ENCODE results near the gene CREBZF.
A peak's percentile ranks its signal among the peaks of the same experiment; 100 is the strongest.

The CREBZF gene

GRCh38 chr11:85699957-85700741, 35.2 kb upstream of the CREBZF start:
- TF ChIP-seq ZFX (IDR thresholded peaks at IDR 0.05) (no peak), CTCF (conservative IDR thresholded peaks at IDR 0.05) (no peak)
- no peak overlapping the region for H3K27ac ChIP-seq

- TF ChIP-seq CTCF (conservative IDR thresholded peaks at IDR 0.05) (no peak), ZFX (IDR thresholded peaks at IDR 0.05) (no peak)
- no peak overlapping the region for H3K27ac ChIP-seq
These were observed 33.3 kb upstream of the CREBZF start for GRCh38 chr11:85698195-85698594.

GRCh38 chr11:85697747-85698146, 32.8 kb upstream of the CREBZF start:
- H3K27ac ChIP-seq, result no peak overlapping the region
- TF ChIP-seq ZFX (IDR thresholded peaks at IDR 0.05), result no peak
- TF ChIP-seq CTCF (conservative IDR thresholded peaks at IDR 0.05), result no peak

GRCh38 chr11:85695546-85695945, 30.6 kb upstream of the CREBZF start:
- no peak for TF ChIP-seq CTCF (conservative IDR thresholded peaks at IDR 0.05)
- no peak for TF ChIP-seq ZFX (IDR thresholded peaks at IDR 0.05)
- no peak overlapping the region for H3K27ac ChIP-seq

GRCh38 chr11:85694385-85694980, 29.6 kb upstream of the CREBZF start:
- TF ChIP-seq CTCF (conservative IDR thresholded peaks at IDR 0.05) (peak; percentile 84), ZFX (IDR thresholded peaks at IDR 0.05) (no peak)
- no peak overlapping the region for H3K27ac ChIP-seq

GRCh38 chr11:85685820-85686459, 21.0 kb upstream of the CREBZF start, which contains the start of gene CCDC89:
TSS of gene CCDC89 (minus strand) at chr11:85686195. CDS start at chr11:85686130, 65 bp downstream.
- TF ChIP-seq CTCF (conservative IDR thresholded peaks at IDR 0.05) (no peak), ZFX (IDR thresholded peaks at IDR 0.05) (no peak)
- no peak within 1 kb of the TSS for H3K27ac ChIP-seq

All from C4-2B (cell line).